ENCODE results near the gene RAPGEF1.

RAPGEF1 gene

GRCh38 chr9:131601683-131602181, 138.1 kb downstream of the RAPGEF1 start:
- no peak for DNase-seq

GRCh38 chr9:131598121-131598520, 141.8 kb downstream of the RAPGEF1 start:
- peak; percentile 75 for DNase-seq

- DNase-seq: no peak
These were observed 142.6 kb downstream of the RAPGEF1 start for GRCh38 chr9:131597246-131597645.

- no peak for DNase-seq
These were observed 143.5 kb downstream of the RAPGEF1 start for GRCh38 chr9:131596430-131596743.

- DNase-seq: no peak
These were observed 144.0 kb downstream of the RAPGEF1 start for GRCh38 chr9:131595696-131596429.

GRCh38 chr9:131594906-131595665, 144.8 kb downstream of the RAPGEF1 start:
- DNase-seq: no peak

- DNase-seq: no peak
These were observed 145.8 kb downstream of the RAPGEF1 start for GRCh38 chr9:131593936-131594665.

GRCh38 chr9:131593091-131593820, 146.6 kb downstream of the RAPGEF1 start:
- DNase-seq: no peak

GRCh38 chr9:131591845-131592208, 148.0 kb downstream of the RAPGEF1 start:
- no peak for DNase-seq

- DNase-seq: peak; percentile 81
These were observed 148.7 kb downstream of the RAPGEF1 start for GRCh38 chr9:131590907-131591844.

GRCh38 chr9:131590449-131590848, 149.4 kb downstream of the RAPGEF1 start:
- no peak for DNase-seq

- DNase-seq: no peak
These were observed 149.9 kb downstream of the RAPGEF1 start for GRCh38 chr9:131589993-131590392.

GRCh38 chr9:131589124-131589711, 150.7 kb downstream of the RAPGEF1 start:
- DNase-seq: no peak

GRCh38 chr9:131588396-131588795, 151.5 kb downstream of the RAPGEF1 start:
- DNase-seq: no peak

- no peak for DNase-seq
These were observed 152.0 kb downstream of the RAPGEF1 start for GRCh38 chr9:131587906-131588305.

- DNase-seq: no peak
These were observed 152.5 kb downstream of the RAPGEF1 start for GRCh38 chr9:131587331-131587730.

- DNase-seq: peak; percentile 66
These were observed 154.5 kb downstream of the RAPGEF1 start for GRCh38 chr9:131585375-131585774.

- no peak for DNase-seq
These were observed 155.0 kb downstream of the RAPGEF1 start for GRCh38 chr9:131584858-131585257.

GRCh38 chr9:131583836-131584555, 155.9 kb downstream of the RAPGEF1 start:
- DNase-seq: no peak

GRCh38 chr9:131583337-131583645, 156.6 kb downstream of the RAPGEF1 start:
- DNase-seq: no peak

Measured in CD4-positive, alpha-beta T cell treated with Interleukin-15 for 1 hour (primary cell).